GM10266 (cell line): ENCODE results near the gene PCSK5.
A peak's percentile ranks its signal among the peaks of the same experiment; 100 is the strongest.
"Not testable (repeated sequence)": the region's sequence is repeated elsewhere in the genome, so short reads cannot be mapped to it uniquely, and the experiment has no call there.

ENCODE experiments used
- DNase-seq: peaks from one replicate; pipeline ENCODE4 v3.0.0; 2012; ENCODE audit errors: extremely low spot score
- CTCF ChIP-seq: IDR thresholded peaks from 2 replicates; pipeline ENCODE4 v1.5.1; 2012; ENCODE audit warnings: mild to moderate bottlenecking, low read depth; ENCODE audit not compliant: control insufficient read depth, insufficient read depth; ENCODE audit errors: missing control alignments

PCSK5 gene

GRCh38 chr9:75855509-75855908 is 35.0 kb upstream of the PCSK5 start:
- DNase-seq = no peak
- TF ChIP-seq CTCF = peak; percentile 13

GRCh38 chr9:75858497-75859092 is 31.9 kb upstream of the PCSK5 start:
- no peak for DNase-seq
- TF ChIP-seq CTCF = no peak

GRCh38 chr9:75864266-75864665 is 26.2 kb upstream of the PCSK5 start:
- TF ChIP-seq CTCF = no peak
- no peak for DNase-seq

- no peak for DNase-seq
- TF ChIP-seq CTCF = peak; percentile 70
These were observed 24.1 kb upstream of the PCSK5 start for GRCh38 chr9:75866273-75866871.

- not testable (repeated sequence) for DNase-seq
These were observed 21.9 kb upstream of the PCSK5 start for GRCh38 chr9:75868526-75868925.

GRCh38 chr9:75869236-75869635 is 21.2 kb upstream of the PCSK5 start:
- no peak for TF ChIP-seq CTCF
- DNase-seq = no peak

- no peak for TF ChIP-seq CTCF
- no peak for DNase-seq
These were observed 20.0 kb upstream of the PCSK5 start for GRCh38 chr9:75870450-75870849.

GRCh38 chr9:75871624-75872023 is 18.8 kb upstream of the PCSK5 start:
- DNase-seq = no peak
- no peak for TF ChIP-seq CTCF
